Measurements from ENCODE around the gene SLC39A8. TPM values are rescaled to one million over a fixed set of nuclear protein-coding genes. Genes with fewer than 3 reads are reported as not detected.
"Not testable (repeated sequence)": the region's sequence is repeated elsewhere in the genome, so short reads cannot be mapped to it uniquely, and the experiment has no call there.

SLC39A8 gene
- total RNA-seq, 2 donors from 2014 or later: 11.1 to 19.2 TPM

- Histone ChIP-seq H3K4me3 (no peak overlapping the region), H3K36me3 (no peaks in the 10 kb centered on the region), H3K9me3 (no peaks in the 10 kb centered on the region), H3K4me1 (replicated peaks) (no peaks in the 10 kb centered on the region), H3K27me3 (replicated peaks; ENCODE audit: insufficient read depth) (no peaks in the 10 kb centered on the region), H3K27ac (no peak overlapping the region)
- intact Hi-C loops (cut with DNase I): no loop called here
- DNase-seq (ENCODE audit: low spot score): no peak
- TF ChIP-seq POLR2AphosphoS5 (IDR thresholded peaks at IDR 0.05) (no peak), POLR2A (IDR thresholded peaks at IDR 0.05) (no peak), CTCF (IDR thresholded peaks at IDR 0.05) (no peak)
- 61% methylated on average over 4 of the region's 4 CpGs for WGBS
These were observed 64.0 kb downstream of the SLC39A8 start for GRCh38 chr4:102281171-102281839.

GRCh38 chr4:102273317-102273716 is 72.0 kb downstream of the SLC39A8 start:
- H3K36me3 ChIP-seq; intact Hi-C loops (cut with DNase I); H3K27ac ChIP-seq; H3K9me3 ChIP-seq; H3K4me1 ChIP-seq (replicated peaks); DNase-seq (ENCODE audit: low spot score); H3K4me3 ChIP-seq; H3K27me3 ChIP-seq (replicated peaks; ENCODE audit: insufficient read depth): not testable (repeated sequence)
- 95% methylated on average over 9 of the region's 9 CpGs for WGBS

- H3K36me3 ChIP-seq: no peaks in the 10 kb centered on the region
- intact Hi-C loops (cut with DNase I): no loop called here
- TF ChIP-seq POLR2AphosphoS5 (IDR thresholded peaks at IDR 0.05) (no peak), POLR2A (IDR thresholded peaks at IDR 0.05) (no peak), CTCF (IDR thresholded peaks at IDR 0.05) (no peak)
- no peaks in the 10 kb centered on the region for H3K9me3 ChIP-seq
- no peak overlapping the region for H3K4me3 ChIP-seq
- H3K27me3 ChIP-seq (replicated peaks; ENCODE audit: insufficient read depth): no peaks in the 10 kb centered on the region
- no peak for DNase-seq (ENCODE audit: low spot score)
- H3K27ac ChIP-seq: no peak overlapping the region
- 98% methylated on average over 8 of the region's 8 CpGs for WGBS
- no peaks in the 10 kb centered on the region for H3K4me1 ChIP-seq (replicated peaks)
These were observed 73.0 kb downstream of the SLC39A8 start for GRCh38 chr4:102272318-102272717.

GRCh38 chr4:102268355-102268754 is 76.9 kb downstream of the SLC39A8 start:
- Histone ChIP-seq H3K4me1 (replicated peaks) (no peaks in the 10 kb centered on the region), H3K27ac (no peak overlapping the region), H3K36me3 (no peaks in the 10 kb centered on the region), H3K4me3 (no peak overlapping the region), H3K27me3 (replicated peaks; ENCODE audit: insufficient read depth) (no peaks in the 10 kb centered on the region), H3K9me3 (no peaks in the 10 kb centered on the region)
- DNase-seq (ENCODE audit: low spot score): no peak
- intact Hi-C loops (cut with DNase I): no loop called here
- TF ChIP-seq POLR2AphosphoS5 (IDR thresholded peaks at IDR 0.05) (no peak), CTCF (IDR thresholded peaks at IDR 0.05) (no peak), POLR2A (IDR thresholded peaks at IDR 0.05) (no peak)

- Histone ChIP-seq H3K27me3 (replicated peaks; ENCODE audit: insufficient read depth) (no peaks in the 10 kb centered on the region), H3K4me3 (no peak overlapping the region), H3K27ac (no peak overlapping the region), H3K9me3 (no peaks in the 10 kb centered on the region), H3K36me3 (no peaks in the 10 kb centered on the region), H3K4me1 (replicated peaks) (no peaks in the 10 kb centered on the region)
- 36% methylated on average over 3 of the region's 3 CpGs for WGBS
- intact Hi-C loops (cut with DNase I): loop anchor here (2.0 kb wide), 1 partner anchor 1842 kb away; no protein-coding TSS in a partner anchor
- TF ChIP-seq POLR2A (IDR thresholded peaks at IDR 0.05) (no peak), POLR2AphosphoS5 (IDR thresholded peaks at IDR 0.05) (peak; percentile 22), CTCF (IDR thresholded peaks at IDR 0.05) (peak in 3 of 4 experiments; percentile 55 to 72 (median 62))
- DNase-seq (ENCODE audit: low spot score): peak; percentile 38
These were observed 82.1 kb downstream of the SLC39A8 start for GRCh38 chr4:102263024-102263787.

Measured in prostate gland (tissue), 2 donors.